ENCODE data around the gene SLC45A1. TPM values are rescaled to one million over a fixed set of nuclear protein-coding genes. Genes with fewer than 3 reads are reported as not detected.

The SLC45A1 gene
- total RNA-seq, 1 donor from 2014 or later, result 1.9 TPM

GRCh38 chr1:8330271-8331125 is 12.6 kb downstream of the SLC45A1 start:
- ATAC-seq (ENCODE audit: poor library complexity), result no peak
- intact Hi-C loops (cut with DNase I), result no loop called here
- no peak for DNase-seq

- no peak for ATAC-seq (ENCODE audit: poor library complexity)
- intact Hi-C loops (cut with DNase I), result no loop called here
- DNase-seq, result no peak
Measured at GRCh38 chr1:8332806-8333205, 14.9 kb downstream of the SLC45A1 start.

DNA sequence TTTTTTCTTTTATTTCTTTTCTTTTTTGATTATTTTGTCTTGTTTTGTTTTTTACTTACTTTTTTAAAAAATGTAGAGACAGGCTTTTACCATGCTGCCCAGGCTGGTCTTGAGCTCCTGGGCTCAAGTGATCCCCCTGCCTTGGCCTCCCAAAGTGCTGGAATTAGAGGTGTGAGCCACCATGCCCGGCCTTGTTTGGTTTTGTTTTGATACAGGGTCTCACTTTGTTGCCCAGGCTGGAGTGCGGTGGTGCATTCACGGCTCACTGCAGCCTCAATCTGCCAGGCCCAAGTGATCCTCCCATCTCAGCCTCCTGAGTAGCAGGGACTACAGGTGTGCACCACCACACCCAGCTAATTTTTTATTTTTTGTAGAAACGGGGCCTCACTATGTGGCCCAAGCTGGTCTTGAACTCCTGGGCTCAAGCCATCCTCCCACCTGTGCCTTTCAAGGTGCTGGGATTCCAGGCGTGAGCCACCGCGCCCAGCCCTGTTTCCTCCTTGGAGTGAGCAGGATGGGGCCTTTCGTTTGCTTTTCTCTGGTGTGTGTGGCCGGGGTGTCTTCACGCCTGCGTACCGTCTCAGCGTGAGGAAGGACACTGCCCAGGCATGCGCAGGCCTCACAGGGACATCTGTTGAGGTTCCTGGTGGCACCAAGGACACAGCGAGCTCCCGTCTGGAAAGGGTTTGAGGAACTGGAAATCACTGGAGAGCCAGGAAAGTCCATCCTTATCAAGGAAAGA is 15.5 kb downstream of the SLC45A1 start:
- intact Hi-C loops (cut with DNase I), result no loop called here
- ATAC-seq (ENCODE audit: poor library complexity) (no peak), DNase-seq (no peak)

- ATAC-seq (ENCODE audit: poor library complexity), result no peak
- intact Hi-C loops (cut with DNase I), result no loop called here
- DNase-seq, result no peak
Measured at GRCh38 chr1:8334106-8334851, 16.4 kb downstream of the SLC45A1 start.

GRCh38 chr1:8335246-8335645 is 17.3 kb downstream of the SLC45A1 start:
- intact Hi-C loops (cut with DNase I), result no loop called here
- DNase-seq (no peak), ATAC-seq (ENCODE audit: poor library complexity) (no peak)

DNA sequence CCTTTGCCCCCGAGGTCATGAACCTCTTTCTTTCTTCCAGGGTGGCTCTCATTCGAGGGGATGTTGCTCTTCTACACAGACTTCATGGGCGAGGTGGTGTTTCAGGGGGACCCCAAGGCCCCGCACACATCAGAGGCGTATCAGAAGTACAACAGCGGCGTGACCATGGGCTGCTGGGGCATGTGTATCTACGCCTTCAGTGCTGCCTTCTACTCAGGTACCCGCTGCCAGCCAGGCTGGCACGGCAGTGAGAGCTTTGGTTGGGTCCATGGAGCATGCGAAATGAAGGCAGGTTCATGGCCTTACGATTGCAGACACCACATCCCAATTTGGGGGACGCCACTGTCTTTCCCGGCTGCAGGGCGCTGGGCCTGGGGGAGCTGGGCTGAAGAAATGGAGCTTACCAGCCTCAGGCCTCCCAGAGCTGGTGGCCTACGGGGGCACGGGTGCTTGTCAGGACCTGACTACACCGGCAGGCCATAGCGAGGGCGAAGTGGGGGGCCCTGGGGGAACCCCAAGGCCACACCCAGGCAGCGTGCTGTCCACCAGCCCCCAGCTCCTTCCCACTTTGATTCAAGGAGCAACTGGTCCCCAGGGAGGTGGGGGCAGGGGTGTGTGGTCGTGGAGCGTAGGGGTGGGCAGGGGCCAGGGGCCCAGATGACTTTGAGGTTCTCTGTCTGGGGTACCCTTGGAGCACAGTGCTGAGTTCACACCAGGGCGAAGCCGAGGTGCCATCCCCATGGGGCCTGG is 20.0 kb downstream of the SLC45A1 start:
- intact Hi-C loops (cut with DNase I), result no loop called here
- ATAC-seq (ENCODE audit: poor library complexity), result no peak
- DNase-seq, result no peak

DNA sequence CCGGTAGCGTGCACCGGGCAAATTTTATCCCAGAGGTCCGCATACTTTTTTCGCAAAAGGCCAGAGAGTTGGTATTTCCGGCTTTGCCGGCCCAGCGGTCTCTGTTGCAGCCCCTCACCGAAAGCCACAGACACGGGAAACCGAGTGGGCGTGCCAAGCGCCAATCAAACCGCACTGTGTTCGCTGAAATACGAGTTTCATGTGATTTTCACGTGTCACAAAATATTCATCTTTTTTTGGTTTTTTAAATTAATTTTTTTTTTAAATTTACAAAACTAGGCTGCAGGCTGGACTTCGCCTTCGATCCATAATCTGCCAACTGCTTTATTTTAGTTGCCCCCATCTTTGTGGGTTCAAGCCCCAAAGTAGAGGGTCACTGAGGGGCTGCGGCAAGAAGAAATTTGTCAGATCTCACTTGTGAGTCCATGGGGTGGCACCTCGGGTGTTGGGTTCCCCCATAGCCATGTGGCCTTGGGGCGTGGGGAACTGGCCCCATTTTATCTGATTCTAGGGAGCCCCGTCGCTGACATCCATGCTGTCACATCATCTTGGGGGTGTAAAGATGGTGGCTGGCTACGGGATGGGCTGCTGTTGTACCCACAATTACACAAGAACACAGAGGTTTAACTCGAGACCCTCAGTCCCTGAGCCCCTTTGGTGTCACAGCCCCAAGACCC is 20.8 kb downstream of the SLC45A1 start:
- DNase-seq, result no peak
- no peak for ATAC-seq (ENCODE audit: poor library complexity)
- intact Hi-C loops (cut with DNase I), result no loop called here

- intact Hi-C loops (cut with DNase I), result no loop called here
- ATAC-seq (ENCODE audit: poor library complexity) (no peak), DNase-seq (no peak)
Measured at GRCh38 chr1:8339203-8339600, 21.3 kb downstream of the SLC45A1 start.

DNA sequence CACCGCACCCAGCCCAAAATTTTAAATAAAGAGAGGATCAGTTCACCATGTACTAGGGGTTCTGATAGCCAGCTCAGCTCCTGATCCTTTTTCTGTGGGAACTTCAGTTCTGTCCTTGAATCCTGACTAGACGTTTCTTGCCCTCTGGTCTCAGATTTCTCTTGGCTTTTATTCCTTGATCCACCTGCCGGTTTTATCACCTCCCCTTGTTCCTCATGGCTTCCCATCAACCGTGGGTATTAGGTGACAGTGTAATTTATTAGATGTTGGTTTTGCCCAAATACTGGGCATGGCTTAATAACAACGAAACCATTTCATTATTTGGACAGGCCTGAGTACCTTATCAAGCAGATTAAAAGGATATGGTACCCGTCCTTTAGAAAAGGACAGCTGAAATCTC is 22.5 kb downstream of the SLC45A1 start:
- no peak for ATAC-seq (ENCODE audit: poor library complexity)

DNA sequence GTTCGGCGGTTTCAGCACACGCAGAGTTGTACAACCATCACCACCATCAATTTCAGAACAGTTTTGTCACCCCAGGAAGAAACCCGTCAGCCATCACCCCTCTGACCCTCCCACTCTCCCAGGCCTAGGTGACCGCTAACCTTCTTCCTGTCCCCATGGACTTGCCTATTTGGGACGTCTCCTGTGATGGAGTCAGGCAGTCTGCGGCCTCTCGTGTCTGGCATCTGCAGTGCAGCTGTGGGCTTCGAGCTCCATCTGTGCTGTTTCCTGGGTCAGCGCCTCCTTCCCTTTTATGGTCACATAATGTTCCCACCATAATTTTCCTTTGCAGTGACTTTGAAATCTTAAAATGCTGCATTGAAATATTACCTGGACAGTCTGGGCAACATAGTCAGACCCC is 24.4 kb downstream of the SLC45A1 start:
- ATAC-seq (ENCODE audit: poor library complexity), result peak; percentile 31
- intact Hi-C loops (cut with DNase I), result no loop called here
- DNase-seq, result no peak

More for the DNA sequence above, 22.5 kb downstream of the SLC45A1 start:
- intact Hi-C loops (cut with DNase I), result no loop called here
- no peak for DNase-seq

DNA sequence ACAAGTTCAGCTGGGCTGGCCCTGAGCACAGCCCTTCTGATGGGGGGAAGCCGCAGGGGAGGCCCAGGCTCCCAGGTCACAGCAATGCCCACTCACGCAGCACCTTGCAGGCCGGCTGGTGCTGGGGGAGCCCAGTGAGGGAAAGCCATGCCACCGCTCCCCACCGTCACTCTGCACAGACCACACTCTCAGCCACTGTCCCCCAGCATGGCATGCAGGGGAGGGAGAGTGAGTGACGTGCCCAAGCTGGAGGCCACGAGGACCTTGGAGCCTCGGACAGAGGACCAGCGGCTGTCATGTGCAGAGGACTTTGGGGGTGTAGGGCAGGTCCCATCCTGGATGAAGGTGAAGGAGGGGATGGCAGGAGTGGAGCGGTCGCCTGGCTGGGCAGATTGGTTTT is 25.1 kb downstream of the SLC45A1 start:
- peak; percentile 4 for ATAC-seq (ENCODE audit: poor library complexity)
- DNase-seq, result no peak
- intact Hi-C loops (cut with DNase I), result no loop called here

GRCh38 chr1:8343464-8344001 is 25.6 kb downstream of the SLC45A1 start:
- intact Hi-C loops (cut with DNase I), result no loop called here
- DNase-seq (peak; percentile 83), ATAC-seq (ENCODE audit: poor library complexity) (peak; percentile 77)

DNA sequence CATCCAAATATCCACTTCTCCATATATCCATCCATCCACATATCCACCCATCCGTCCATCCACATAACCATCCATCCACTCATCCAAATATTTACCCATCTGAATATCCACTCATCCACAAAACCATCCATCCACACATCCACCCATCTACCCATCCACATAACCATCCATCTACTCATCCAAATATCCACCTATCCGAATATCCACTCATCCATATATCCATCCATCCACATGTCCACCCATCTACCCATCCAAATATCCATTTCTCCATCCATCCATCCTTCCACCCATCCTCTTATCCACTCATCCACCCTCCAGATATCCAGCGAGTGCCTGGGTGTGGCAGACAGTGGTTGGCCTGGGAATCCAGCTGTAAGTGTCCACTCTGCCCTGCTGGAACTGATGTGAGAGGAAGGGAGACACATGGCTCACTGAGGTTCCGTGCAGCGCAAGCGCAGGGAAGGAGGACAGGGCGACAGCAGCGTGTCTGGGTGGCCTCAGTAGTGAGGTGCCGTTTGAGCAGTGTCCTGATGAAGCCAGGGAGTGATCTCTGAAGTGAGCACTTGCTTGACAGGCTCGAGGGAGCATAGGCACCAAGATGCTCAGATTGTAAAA is 27.1 kb downstream of the SLC45A1 start:
- ATAC-seq (ENCODE audit: poor library complexity) (no peak), DNase-seq (no peak)
- intact Hi-C loops (cut with DNase I), result no loop called here

GRCh38 chr1:8345621-8346415 is 27.9 kb downstream of the SLC45A1 start:
- intact Hi-C loops (cut with DNase I), result no loop called here
- ATAC-seq (ENCODE audit: poor library complexity), result no peak

DNA sequence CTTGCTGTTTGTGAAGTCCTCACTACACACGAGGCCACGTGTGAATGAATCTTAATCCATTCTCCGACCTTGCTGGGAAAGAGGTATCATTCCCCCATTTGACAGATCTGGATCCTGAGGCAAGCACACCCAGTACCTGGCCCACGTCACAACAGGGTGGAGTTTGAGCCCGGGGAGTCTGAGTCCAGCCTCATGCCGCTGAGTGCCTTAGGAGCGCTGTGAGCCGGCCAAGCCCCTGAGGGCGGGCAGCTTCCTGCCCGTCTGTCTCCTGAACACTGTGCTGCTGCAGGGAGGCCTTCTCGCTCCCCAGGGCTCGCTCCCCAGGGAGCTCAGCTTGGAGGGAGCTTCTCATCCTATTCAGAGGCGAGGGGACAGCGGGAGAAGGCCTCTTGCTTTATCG is 29.7 kb downstream of the SLC45A1 start:
- intact Hi-C loops (cut with DNase I), result no loop called here
- no peak for ATAC-seq (ENCODE audit: poor library complexity)
- DNase-seq, result no peak

More at GRCh38 chr1:8345621-8346415, 27.9 kb downstream of the SLC45A1 start:
- DNase-seq, result no peak

- ATAC-seq (ENCODE audit: poor library complexity), result no peak
- intact Hi-C loops (cut with DNase I), result no loop called here
- peak; percentile 43 for DNase-seq
Measured at GRCh38 chr1:8348047-8348776, 30.3 kb downstream of the SLC45A1 start.
